AG09319 (cell line): Measurements from ENCODE around the gene MAP2.

ENCODE experiments used
- DNase-seq: peaks from one replicate; pipeline ENCODE4 v3.0.0-alpha.2; 2010; ENCODE audit warnings: low read depth; ENCODE audit errors: extremely low read depth
- CTCF ChIP-seq: IDR thresholded peaks from 2 replicates; pipeline ENCODE4 v1.5.1; 2011; ENCODE audit warnings: low read depth, mild to moderate bottlenecking, inconsistent platforms, low read length, moderate library complexity

MAP2 gene

GRCh38 chr2:209529579-209529978 is 105.7 kb downstream of the MAP2 start:
- no peak for TF ChIP-seq CTCF
- no peak for DNase-seq

- no peak for TF ChIP-seq CTCF
- no peak for DNase-seq
These were observed 108.5 kb downstream of the MAP2 start for GRCh38 chr2:209532321-209532720.

GRCh38 chr2:209533391-209533790 is 109.5 kb downstream of the MAP2 start:
- DNase-seq: no peak
- TF ChIP-seq CTCF: no peak

GRCh38 chr2:209534228-209534627 is 110.4 kb downstream of the MAP2 start:
- no peak for DNase-seq
- no peak for TF ChIP-seq CTCF

- DNase-seq: no peak
- TF ChIP-seq CTCF: no peak
These were observed 112.5 kb downstream of the MAP2 start for GRCh38 chr2:209536363-209536762.

- TF ChIP-seq CTCF: no peak
- no peak for DNase-seq
These were observed 123.9 kb downstream of the MAP2 start for GRCh38 chr2:209547726-209548125.

- DNase-seq: no peak
- TF ChIP-seq CTCF: no peak
These were observed 125.7 kb downstream of the MAP2 start for GRCh38 chr2:209549589-209549988.

GRCh38 chr2:209553913-209554312 is 130.1 kb downstream of the MAP2 start:
- no peak for TF ChIP-seq CTCF
- DNase-seq: no peak
